Measurements from ENCODE around the gene TFDP2.

GRCh38 chr3:141928631-141929270 lies 220.6 kb downstream of the TFDP2 start:
- no peak for TF ChIP-seq SP1 (CRISPR knock-in tag; conservative IDR thresholded peaks at IDR 0.05)
- TF ChIP-seq GTF2I (CRISPR knock-in tag; conservative IDR thresholded peaks at IDR 0.05): no peak
- TF ChIP-seq, protein P1, sequence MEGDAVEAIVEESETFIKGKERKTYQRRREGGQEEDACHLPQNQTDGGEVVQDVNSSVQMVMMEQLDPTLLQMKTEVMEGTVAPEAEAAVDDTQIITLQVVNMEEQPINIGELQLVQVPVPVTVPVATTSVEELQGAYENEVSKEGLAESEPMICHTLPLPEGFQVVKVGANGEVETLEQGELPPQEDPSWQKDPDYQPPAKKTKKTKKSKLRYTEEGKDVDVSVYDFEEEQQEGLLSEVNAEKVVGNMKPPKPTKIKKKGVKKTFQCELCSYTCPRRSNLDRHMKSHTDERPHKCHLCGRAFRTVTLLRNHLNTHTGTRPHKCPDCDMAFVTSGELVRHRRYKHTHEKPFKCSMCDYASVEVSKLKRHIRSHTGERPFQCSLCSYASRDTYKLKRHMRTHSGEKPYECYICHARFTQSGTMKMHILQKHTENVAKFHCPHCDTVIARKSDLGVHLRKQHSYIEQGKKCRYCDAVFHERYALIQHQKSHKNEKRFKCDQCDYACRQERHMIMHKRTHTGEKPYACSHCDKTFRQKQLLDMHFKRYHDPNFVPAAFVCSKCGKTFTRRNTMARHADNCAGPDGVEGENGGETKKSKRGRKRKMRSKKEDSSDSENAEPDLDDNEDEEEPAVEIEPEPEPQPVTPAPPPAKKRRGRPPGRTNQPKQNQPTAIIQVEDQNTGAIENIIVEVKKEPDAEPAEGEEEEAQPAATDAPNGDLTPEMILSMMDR (IDR thresholded peaks at IDR 0.05): no peak

Measured in WTC11 (cell line).